Measurements from ENCODE around the gene TRANK1. TPM values are rescaled to one million over a fixed set of nuclear protein-coding genes. Genes with fewer than 3 reads are reported as not detected.
"Not testable (repeated sequence)": the region's sequence is repeated elsewhere in the genome, so short reads cannot be mapped to it uniquely, and the experiment has no call there.

TRANK1 gene
- total and polyA plus RNA-seq, 2 of the 4 experiments (the other 2 are of a cell fraction), result 7.9 to 12.7 TPM

DNA sequence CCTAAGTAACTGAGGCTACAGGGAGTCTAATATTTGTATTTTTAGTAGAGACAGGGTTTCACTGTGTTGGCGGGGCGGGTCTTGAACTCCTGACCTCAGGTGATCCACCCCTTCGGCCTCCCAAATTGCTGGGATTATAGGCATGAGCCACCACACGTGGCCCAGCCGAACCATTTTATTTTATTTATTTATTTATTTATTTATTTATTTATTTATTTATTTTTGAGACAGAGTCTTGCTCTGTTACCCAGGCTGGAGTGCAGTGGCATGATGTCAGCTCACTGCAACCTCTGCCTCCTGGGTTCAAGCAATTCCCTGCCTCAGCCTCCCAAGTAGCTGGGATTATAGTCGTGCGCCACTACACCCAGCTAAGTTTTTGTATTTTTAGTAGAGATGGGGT is 18.2 kb upstream of the TRANK1 start:
- H2BK15ac ChIP-seq (ENCODE audit: low read depth, low read length); H3K27me3 ChIP-seq (ENCODE audit: control insufficient read depth, insufficient read depth, low read length); intact Hi-C loops (cut with micrococcal nuclease); H4K91ac ChIP-seq (ENCODE audit: insufficient read depth, low read depth, low read length); BruUV-seq (replicated peaks); H2BK20ac ChIP-seq (ENCODE audit: low read depth, low read length); H4K20me1 ChIP-seq (ENCODE audit: insufficient read depth, low read length); H4K5ac ChIP-seq (ENCODE audit: low read depth, low read length); H2BK120ac ChIP-seq (ENCODE audit: low read depth, low read length); H3K4me2 ChIP-seq (ENCODE audit: low read depth, low read length); CTCF ChIA-PET; H3K56ac ChIP-seq (ENCODE audit: extremely low read depth, insufficient read depth, low read length); H3K9ac ChIP-seq (ENCODE audit: low read depth, low read length); H3K36me3 ChIP-seq (ENCODE audit: control insufficient read depth, insufficient read depth, low read length); H3K4ac ChIP-seq (ENCODE audit: low read depth, low read length); H3K9me1 ChIP-seq (ENCODE audit: insufficient read depth, low read length); H3K4me3 ChIP-seq (ENCODE audit: insufficient read depth, low read depth, low read length); H2AFZ ChIP-seq (replicated peaks; ENCODE audit: low read length, poor library complexity); H3K4me1 ChIP-seq (ENCODE audit: control insufficient read depth, insufficient read depth, low read length); ATAC-seq (ENCODE audit: low read depth); H3K23ac ChIP-seq (ENCODE audit: low read depth, low read length); H2BK5ac ChIP-seq (ENCODE audit: low read depth, low read length, poor library complexity, severe bottlenecking); H3K18ac ChIP-seq (ENCODE audit: low read depth, low read length); H2AK9ac ChIP-seq (replicated peaks; ENCODE audit: low read depth, low read length, poor library complexity); H2AK5ac ChIP-seq (ENCODE audit: low read depth, low read length); H3K27ac ChIP-seq (ENCODE audit: insufficient read depth, low read length); in situ Hi-C loops (cut with MboI; ENCODE audit: low sequenced_read_pairs); H3K79me1 ChIP-seq (ENCODE audit: low read depth in 1 of 2, low read length in 2 of 2); H3K14ac ChIP-seq (replicated peaks; ENCODE audit: low read depth, low read length); DNase-seq; H4K8ac ChIP-seq (ENCODE audit: low read depth in 2 of 2, low read length in 2 of 2); dilution Hi-C loops (cut with HindIII; ENCODE audit: low sequenced_read_pairs, unreplicated experiment); H3K9me3 ChIP-seq (ENCODE audit: control insufficient read depth, insufficient read depth, low read length): not testable (repeated sequence)
- POLR2A ChIA-PET (ENCODE audit: unreplicated experiment), result interaction anchor here (0.7 kb wide), 1 partner anchor 31 kb away, joined by 3 read pairs; the partner anchor contains the start of gene MLH1
- no CpG with 5 or more reads among the region's 7 CpGs for WGBS, 2 experiments (ENCODE audit: extremely low coverage in 2 of 2, insufficient read length in 1 of 2)

Data from IMR-90 (cell line).